SK-N-SH (cell line): ENCODE data around the gene NTM.

Experiments used
- EZH2phosphoT487 ChIP-seq: fragments of 200-600 bp; sonication (generic); IDR thresholded peaks from 2 replicates; pipeline ENCODE4 v1.6.1; 2017; ENCODE audit warnings: low read depth, mixed run types, mild to moderate bottlenecking, antibody characterized with exemption, moderate library complexity, borderline replicate concordance
- FOXJ3 ChIP-seq: sonication (generic); formaldehyde crosslinking; IDR thresholded peaks from 2 replicates; pipeline ENCODE4 v1.5.1; 2020; ENCODE audit warnings: mild to moderate bottlenecking, missing genetic modification reagents
- PBX3 ChIP-seq: IDR thresholded peaks from 2 replicates; pipeline ENCODE4; 2012
- TF ChIP-seq, protein P1 (sequence below): fragments of 200-600 bp; sonication (generic); IDR thresholded peaks from 2 replicates; pipeline ENCODE4 v1.6.1; 2017; ENCODE audit warnings: antibody characterized with exemption, mild to moderate bottlenecking, moderate library complexity
- TF ChIP-seq, protein P2 (sequence below): IDR thresholded peaks from 2 replicates; pipeline ENCODE4 v1.6.1; 2012; ENCODE audit warnings: mild to moderate bottlenecking, low read depth, low read length, moderate library complexity

GRCh38 chr11:132234878-132235277 lies 864.5 kb downstream of the NTM start:
- TF ChIP-seq EZH2phosphoT487 = no peak
- TF ChIP-seq PBX3 = peak; percentile 76
- TF ChIP-seq, protein P1, sequence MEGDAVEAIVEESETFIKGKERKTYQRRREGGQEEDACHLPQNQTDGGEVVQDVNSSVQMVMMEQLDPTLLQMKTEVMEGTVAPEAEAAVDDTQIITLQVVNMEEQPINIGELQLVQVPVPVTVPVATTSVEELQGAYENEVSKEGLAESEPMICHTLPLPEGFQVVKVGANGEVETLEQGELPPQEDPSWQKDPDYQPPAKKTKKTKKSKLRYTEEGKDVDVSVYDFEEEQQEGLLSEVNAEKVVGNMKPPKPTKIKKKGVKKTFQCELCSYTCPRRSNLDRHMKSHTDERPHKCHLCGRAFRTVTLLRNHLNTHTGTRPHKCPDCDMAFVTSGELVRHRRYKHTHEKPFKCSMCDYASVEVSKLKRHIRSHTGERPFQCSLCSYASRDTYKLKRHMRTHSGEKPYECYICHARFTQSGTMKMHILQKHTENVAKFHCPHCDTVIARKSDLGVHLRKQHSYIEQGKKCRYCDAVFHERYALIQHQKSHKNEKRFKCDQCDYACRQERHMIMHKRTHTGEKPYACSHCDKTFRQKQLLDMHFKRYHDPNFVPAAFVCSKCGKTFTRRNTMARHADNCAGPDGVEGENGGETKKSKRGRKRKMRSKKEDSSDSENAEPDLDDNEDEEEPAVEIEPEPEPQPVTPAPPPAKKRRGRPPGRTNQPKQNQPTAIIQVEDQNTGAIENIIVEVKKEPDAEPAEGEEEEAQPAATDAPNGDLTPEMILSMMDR = no peak
- no peak for TF ChIP-seq FOXJ3 (CRISPR knock-in tag)
- TF ChIP-seq, protein P2, sequence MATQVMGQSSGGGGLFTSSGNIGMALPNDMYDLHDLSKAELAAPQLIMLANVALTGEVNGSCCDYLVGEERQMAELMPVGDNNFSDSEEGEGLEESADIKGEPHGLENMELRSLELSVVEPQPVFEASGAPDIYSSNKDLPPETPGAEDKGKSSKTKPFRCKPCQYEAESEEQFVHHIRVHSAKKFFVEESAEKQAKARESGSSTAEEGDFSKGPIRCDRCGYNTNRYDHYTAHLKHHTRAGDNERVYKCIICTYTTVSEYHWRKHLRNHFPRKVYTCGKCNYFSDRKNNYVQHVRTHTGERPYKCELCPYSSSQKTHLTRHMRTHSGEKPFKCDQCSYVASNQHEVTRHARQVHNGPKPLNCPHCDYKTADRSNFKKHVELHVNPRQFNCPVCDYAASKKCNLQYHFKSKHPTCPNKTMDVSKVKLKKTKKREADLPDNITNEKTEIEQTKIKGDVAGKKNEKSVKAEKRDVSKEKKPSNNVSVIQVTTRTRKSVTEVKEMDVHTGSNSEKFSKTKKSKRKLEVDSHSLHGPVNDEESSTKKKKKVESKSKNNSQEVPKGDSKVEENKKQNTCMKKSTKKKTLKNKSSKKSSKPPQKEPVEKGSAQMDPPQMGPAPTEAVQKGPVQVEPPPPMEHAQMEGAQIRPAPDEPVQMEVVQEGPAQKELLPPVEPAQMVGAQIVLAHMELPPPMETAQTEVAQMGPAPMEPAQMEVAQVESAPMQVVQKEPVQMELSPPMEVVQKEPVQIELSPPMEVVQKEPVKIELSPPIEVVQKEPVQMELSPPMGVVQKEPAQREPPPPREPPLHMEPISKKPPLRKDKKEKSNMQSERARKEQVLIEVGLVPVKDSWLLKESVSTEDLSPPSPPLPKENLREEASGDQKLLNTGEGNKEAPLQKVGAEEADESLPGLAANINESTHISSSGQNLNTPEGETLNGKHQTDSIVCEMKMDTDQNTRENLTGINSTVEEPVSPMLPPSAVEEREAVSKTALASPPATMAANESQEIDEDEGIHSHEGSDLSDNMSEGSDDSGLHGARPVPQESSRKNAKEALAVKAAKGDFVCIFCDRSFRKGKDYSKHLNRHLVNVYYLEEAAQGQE = no peak
